IPS DF 6.9 (cell line): ENCODE measurements around the gene PROCR.
"Not testable (repeated sequence)": the region's sequence is repeated elsewhere in the genome, so short reads cannot be mapped to it uniquely, and the experiment has no call there.

Source experiments
- DNase-seq: peaks from one replicate; pipeline ENCODE4 v3.0.0-alpha.2; 2013; ENCODE audit warnings: low read depth, low spot score
- H3K27ac ChIP-seq: one replicate; pipeline ENCODE4 v1.5.1; 2013; ENCODE audit warnings: low read length, control low read depth
- H3K27me3 ChIP-seq: 2 replicates; pipeline ENCODE4 v1.6.1; 2013; ENCODE audit warnings: mild to moderate bottlenecking, low read length; ENCODE audit not compliant: control insufficient read depth, insufficient read depth
- H3K36me3 ChIP-seq: 2 replicates; pipeline ENCODE4 v1.6.1; 2013; ENCODE audit warnings: low read length; ENCODE audit not compliant: control insufficient read depth, insufficient read depth
- H3K4me1 ChIP-seq: 2 replicates; pipeline ENCODE4 v1.6.1; 2013; ENCODE audit warnings: low read length; ENCODE audit not compliant: control insufficient read depth, insufficient read depth
- H3K4me3 ChIP-seq: 2 replicates; pipeline ENCODE4 v1.5.1; 2013; ENCODE audit warnings: mild to moderate bottlenecking, low read length
- H3K9me3 ChIP-seq: 2 replicates; pipeline ENCODE4 v1.6.1; 2013; ENCODE audit warnings: low read length, inconsistent platforms; ENCODE audit not compliant: control insufficient read depth, insufficient read depth
- WGBS: extraction: QIAGEN DNeasy Blood & Tissue Kit; methylation state at CpG from one replicate; pipeline ENCODE4 v1.1.7; 2013; ENCODE audit warnings: mixed read lengths, missing lambda C conversion rate; ENCODE audit not compliant: insufficient read length, insufficient coverage; 5-methylcytosine and 5-hydroxymethylcytosine counted together

Gene PROCR

DNA sequence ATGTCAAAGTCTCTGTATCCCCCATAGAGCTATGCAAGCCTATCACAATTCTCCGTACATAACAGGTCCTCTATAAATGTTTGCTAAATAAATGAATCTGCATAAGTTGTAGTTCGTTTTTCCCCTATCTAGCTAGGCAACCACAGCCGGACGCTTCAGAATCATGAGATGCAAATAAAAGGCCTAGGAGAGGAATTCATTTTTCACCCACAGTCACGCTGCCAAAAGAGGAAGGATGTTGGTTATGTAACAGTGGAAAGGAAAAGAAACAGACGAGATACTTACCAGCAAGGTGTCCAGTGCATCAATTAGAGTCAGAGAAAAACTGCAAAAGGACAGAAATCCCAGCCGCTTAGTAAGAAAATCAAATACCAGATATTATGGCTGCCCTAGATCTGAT, 27.2 kb upstream of the PROCR start:
- Histone ChIP-seq H3K36me3 (no peaks in the 10 kb centered on the region; the same call in 1 of the 2 replicates), H3K9me3 (no peaks in the 10 kb centered on the region), H3K27me3 (no peaks in the 10 kb centered on the region), H3K4me3 (no peak overlapping the region), H3K27ac (no peak overlapping the region), H3K4me1 (peaks cover 1% of the 10 kb centered on the region; the same call in 1 of the 2 replicates)
- no CpG with 5 or more reads among the region's 7 CpGs for WGBS
- DNase-seq = no peak

DNA sequence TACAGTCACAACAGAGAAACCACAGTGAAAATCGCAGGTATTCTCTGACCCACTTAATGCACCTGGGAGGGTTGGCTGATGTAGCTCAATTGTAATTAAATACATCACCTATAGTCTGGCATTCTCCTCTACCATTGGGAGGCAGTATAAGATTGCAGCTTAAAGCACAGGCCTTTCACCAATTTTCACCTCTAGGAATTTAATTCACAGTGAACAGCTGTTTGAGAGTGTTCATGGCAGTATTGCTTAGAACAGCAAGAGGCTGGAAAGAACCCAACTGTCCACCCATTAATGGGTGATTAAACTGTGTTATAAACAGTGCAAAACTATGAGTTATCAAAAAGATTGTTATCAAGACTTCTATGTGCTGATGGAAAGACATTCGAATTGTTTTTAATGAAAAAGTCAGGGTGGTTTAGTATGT, 26.7 kb upstream of the PROCR start:
- no peak for DNase-seq
- Histone ChIP-seq H3K4me1 (peaks cover 1% of the 10 kb centered on the region; the same call in 1 of the 2 replicates), H3K9me3 (no peaks in the 10 kb centered on the region), H3K27ac (no peak overlapping the region), H3K27me3 (no peaks in the 10 kb centered on the region), H3K36me3 (no peaks in the 10 kb centered on the region; the same call in 1 of the 2 replicates), H3K4me3 (no peak overlapping the region)
- no CpG with 5 or more reads among the region's 2 CpGs for WGBS

DNA sequence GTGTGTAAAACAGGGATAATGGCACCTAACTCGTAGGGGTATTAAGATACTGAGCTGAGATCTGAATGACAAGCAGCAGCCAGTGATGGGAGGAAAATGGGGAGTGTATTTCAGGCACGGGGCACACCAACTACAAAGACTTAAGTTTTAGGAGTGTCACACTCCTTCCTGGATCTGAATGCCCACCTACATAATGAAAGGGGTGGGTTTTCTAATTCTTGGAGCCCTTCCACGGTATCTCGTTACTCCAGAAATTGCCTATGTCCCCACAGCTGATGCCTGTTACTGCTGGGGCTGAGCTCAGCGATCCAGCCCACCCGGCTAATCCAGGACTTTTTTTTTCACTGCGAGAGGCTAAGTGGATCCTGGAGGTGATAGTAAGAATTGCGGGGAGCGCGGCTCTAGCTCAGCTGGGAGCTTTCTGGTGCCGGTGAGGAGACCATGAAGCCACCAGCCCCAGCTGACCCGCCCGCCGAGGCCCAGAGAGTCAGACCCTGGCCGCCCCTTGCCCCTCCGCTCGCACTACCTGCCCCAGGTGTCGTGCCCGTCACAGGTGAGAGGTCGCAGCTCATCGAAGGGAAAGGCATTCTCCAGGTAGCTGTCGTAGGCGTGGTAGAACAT, 25.5 kb upstream of the PROCR start:
- no peak for DNase-seq
- H3K27ac ChIP-seq = no peak overlapping the region
- peaks cover 1% of the 10 kb centered on the region; the same call in 1 of the 2 replicates for H3K4me1 ChIP-seq
- no peaks in the 10 kb centered on the region for H3K9me3 ChIP-seq
- WGBS = no CpG with 5 or more reads among the region's 23 CpGs
- H3K4me3 ChIP-seq = peak overlapping the region; percentile 60
- H3K27me3 ChIP-seq = no peaks in the 10 kb centered on the region
- H3K36me3 ChIP-seq = no peaks in the 10 kb centered on the region; the same call in 1 of the 2 replicates

DNA sequence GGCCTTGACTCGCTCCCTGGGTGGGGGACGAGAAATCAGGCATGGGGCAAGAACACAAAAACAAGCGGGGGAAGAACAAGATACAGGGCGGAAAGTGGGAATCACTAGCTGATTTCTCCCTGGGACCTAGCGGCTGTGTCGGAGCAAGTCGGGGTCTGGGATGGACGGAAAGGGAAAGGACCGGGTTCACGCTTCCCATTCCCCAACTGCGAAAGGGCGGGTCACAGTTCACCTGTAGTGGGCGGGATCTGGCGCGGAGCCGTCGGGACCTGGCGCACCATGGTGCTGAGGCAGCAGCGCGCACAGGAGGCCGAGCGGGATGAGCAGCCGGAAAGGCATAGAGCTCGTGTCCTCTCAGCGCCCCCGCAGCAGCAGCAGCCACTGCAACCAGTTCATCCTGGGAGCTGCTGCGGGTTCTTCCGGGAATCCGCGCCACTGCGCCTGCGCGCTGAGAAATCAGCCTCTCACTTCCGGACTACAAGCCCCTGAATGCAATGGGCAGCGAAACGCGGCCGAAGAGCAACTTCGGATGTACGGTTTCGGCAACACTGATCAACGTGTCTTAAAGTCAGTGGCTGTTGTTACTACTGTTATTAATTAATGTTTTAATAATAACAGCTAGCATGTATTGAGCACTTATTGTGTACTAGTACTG, 24.8 kb upstream of the PROCR start, which contains the start of gene EDEM2:
TSS of gene EDEM2 (minus strand) at position 417 of the 655 bp plus-strand sequence. CDS start at position 339, 78 bp downstream.
- DNase-seq = peak; percentile 94
- H3K36me3 ChIP-seq = no peaks in the 10 kb centered on the region; the same call in 1 of the 2 replicates
- H3K27me3 ChIP-seq = no peaks in the 10 kb centered on the region
- no peaks in the 10 kb centered on the region for H3K9me3 ChIP-seq
- peaks cover 1% of the 10 kb centered on the region; the same call in 1 of the 2 replicates for H3K4me1 ChIP-seq
- peak within 1 kb of the TSS; percentile 60 for H3K4me3 ChIP-seq
- WGBS = no CpG with 5 or more reads among the region's 42 CpGs
- no peak within 1 kb of the TSS for H3K27ac ChIP-seq

DNA sequence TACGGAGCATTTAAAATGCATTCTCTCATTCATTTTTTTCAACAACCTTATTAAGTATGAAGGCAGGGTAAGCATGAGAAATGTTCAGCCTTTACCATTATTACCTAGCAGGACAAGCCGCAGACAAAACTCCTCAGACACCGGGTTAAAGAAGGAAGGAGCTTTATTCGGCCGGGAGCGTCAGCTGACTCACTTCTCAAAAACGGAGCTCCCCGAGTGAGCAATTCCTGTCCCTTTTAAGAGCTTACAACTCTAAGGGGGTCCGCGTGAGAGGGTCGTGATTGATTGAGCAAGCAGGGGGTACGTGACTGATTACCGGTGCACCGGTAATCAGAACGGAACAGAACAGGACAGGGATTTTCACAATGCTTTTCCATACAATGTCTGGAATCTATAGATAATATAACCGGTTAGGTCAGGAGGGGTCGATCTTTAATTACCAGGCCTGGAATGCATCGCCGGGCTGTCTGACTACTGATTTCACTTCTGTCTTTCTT, 24.2 kb upstream of the PROCR start:
- H3K4me1 ChIP-seq, H3K27me3 ChIP-seq, H3K9me3 ChIP-seq, H3K27ac ChIP-seq, H3K36me3 ChIP-seq, DNase-seq: not testable (repeated sequence)
- no CpG with 5 or more reads among the region's 19 CpGs for WGBS
- H3K4me3 ChIP-seq = peak overlapping the region; percentile 60; the same call in 1 of the 2 replicates

DNA sequence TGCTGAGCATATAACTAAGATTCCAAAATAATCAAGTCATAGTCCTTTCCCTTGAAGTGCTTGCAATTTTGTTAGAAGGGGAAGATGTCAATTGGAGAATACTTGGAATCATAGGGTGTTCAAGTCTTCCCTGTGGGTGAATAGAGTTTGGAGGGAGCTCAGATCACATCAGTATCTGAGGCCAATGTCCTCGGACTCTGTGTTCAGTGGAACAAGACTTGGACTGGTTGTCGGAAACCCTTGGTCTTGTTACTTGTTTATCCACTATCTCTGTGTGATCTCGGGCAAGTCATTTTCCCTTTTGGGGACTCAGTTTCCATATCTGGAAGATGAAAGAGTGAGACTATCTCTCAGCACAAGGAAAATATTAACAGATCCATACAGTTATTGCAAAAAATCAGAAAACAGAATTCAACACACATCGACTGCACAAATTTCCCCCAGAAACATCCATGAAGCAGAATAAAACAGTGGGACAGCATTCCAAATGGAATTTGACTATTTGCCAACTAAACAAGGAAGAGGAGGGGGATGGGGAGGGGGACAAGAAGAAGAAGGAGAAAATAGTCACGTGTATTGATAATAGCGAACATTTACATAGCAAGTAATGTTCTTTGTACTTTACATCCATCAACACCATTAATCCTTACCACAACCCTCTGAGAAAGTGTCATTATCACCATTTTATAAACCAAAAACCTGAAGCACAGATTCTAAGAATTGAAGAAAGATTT, 20.9 kb upstream of the PROCR start:
- no peaks in the 10 kb centered on the region for H3K36me3 ChIP-seq
- peaks cover 1% of the 10 kb centered on the region; the same call in 1 of the 2 replicates for H3K4me1 ChIP-seq
- H3K27ac ChIP-seq = no peak overlapping the region
- no peak for DNase-seq
- H3K4me3 ChIP-seq = no peak overlapping the region
- H3K27me3 ChIP-seq = no peaks in the 10 kb centered on the region
- no peaks in the 10 kb centered on the region for H3K9me3 ChIP-seq
- no CpG with 5 or more reads among the region's 6 CpGs for WGBS

DNA sequence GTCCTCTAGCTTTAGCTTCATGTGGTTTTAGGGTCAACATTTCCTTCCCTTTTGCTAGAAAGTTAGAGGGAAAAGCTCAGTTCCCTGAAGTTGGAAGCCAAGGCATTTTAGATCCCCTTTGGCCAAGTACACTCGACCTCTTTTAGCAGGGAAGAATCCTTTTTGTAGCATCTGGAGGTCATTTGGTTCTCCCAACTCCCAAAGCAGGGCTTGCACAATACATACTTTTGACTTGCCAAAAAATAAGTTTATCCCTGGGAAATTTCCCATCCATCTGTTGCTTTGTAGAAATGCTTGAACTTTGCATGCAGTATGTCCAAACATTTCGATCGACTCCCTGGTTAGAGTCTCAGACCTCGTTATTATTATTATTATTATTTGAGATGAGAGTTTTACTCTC, 20.1 kb upstream of the PROCR start:
- WGBS = no CpG with 5 or more reads among the region's 4 CpGs
- H3K4me3 ChIP-seq = no peak overlapping the region

DNA sequence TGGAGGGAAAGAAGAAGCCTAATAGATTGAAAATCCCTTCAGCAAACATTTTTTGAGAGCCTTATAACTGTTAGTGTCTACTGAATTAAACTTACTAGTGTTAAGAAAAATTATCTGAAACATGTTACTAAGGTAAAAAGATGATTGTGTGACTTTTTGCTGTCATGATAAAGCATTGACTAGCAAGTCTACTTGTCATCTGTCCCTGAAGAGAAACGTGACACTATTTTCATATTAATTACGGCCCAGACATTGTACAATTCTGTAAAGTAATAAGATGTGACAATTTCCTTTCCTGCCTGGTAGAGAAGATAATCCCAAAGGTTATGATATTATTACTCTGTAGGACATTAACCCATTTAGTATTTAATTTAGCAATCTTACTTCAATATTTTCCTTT, 15.9 kb upstream of the PROCR start:
- Histone ChIP-seq H3K9me3 (no peaks in the 10 kb centered on the region), H3K36me3 (no peaks in the 10 kb centered on the region), H3K27ac (no peak overlapping the region), H3K4me1 (no peaks in the 10 kb centered on the region), H3K27me3 (no peaks in the 10 kb centered on the region), H3K4me3 (no peak overlapping the region)
- WGBS = no CpG with 5 or more reads among the region's 2 CpGs
- no peak for DNase-seq

More for the DNA sequence above, 20.1 kb upstream of the PROCR start:
- H3K4me1 ChIP-seq = peaks cover 1% of the 10 kb centered on the region; the same call in 1 of the 2 replicates
- H3K27me3 ChIP-seq = no peaks in the 10 kb centered on the region
- H3K27ac ChIP-seq = no peak overlapping the region
- H3K9me3 ChIP-seq = no peaks in the 10 kb centered on the region
- H3K36me3 ChIP-seq = no peaks in the 10 kb centered on the region
- DNase-seq = no peak

DNA sequence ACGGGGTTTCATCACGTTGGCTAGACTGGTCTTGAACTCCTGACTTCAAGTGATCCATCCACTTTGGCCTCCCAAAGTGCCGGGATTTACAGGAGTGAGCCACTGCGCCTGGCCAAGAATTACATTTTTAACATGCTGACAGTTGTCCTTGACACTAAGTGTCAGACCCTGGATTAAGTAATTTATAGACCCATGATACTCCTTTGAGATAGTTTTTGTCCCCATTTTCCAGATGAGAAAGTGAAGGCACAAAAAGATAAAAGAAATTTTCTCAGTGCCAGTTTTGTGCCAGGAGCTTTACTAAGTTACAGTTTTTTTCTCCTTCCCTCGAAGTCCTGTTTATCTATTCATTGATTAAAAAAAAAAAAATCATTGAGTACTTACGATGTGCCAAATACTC, 14.9 kb upstream of the PROCR start:
- H3K27me3 ChIP-seq = no peaks in the 10 kb centered on the region
- no peaks in the 10 kb centered on the region for H3K4me1 ChIP-seq
- no peaks in the 10 kb centered on the region for H3K36me3 ChIP-seq
- no peaks in the 10 kb centered on the region for H3K9me3 ChIP-seq
- H3K4me3 ChIP-seq = no peak overlapping the region
- H3K27ac ChIP-seq = no peak overlapping the region
- DNase-seq = no peak
- WGBS = no CpG with 5 or more reads among the region's 6 CpGs

DNA sequence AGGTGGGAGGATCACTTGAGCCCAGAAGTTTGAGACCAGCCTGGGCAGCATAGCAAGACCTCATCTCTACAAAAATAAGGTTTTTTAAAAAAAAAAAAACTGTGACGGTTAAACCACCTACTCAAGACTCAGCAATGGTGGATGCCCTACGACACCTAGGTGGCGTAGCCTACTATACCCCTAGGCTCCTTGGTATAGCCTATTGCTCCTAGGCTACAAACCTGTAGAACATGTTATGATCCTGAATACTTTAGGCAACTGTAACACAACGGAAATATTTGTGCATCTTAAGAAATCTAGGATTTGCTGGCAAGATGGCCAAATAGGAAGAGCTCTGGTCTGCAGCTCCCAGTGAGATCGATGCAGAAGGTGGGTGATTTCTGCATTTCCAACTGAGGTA, 11.5 kb upstream of the PROCR start:
- H3K4me1 ChIP-seq, H3K36me3 ChIP-seq, H3K9me3 ChIP-seq, DNase-seq, H3K27me3 ChIP-seq, H3K27ac ChIP-seq, H3K4me3 ChIP-seq: not testable (repeated sequence)
- WGBS = no CpG with 5 or more reads among the region's 5 CpGs
